Measurements from ENCODE around the gene PIP4K2B.
"Not testable (repeated sequence)": the region's sequence is repeated elsewhere in the genome, so short reads cannot be mapped to it uniquely, and the experiment has no call there.

The PIP4K2B gene

GRCh38 chr17:38799501-38800236 lies at the start of gene PIP4K2B:
Gene PIP4K2B, minus strand, starts transcription at chr17:38799556. Its CDS starts 132 bp downstream, at chr17:38799424.
- DNase-seq = peak; percentile 97

- DNase-seq = no peak
Observed at GRCh38 chr17:38848557-38848891, 49.2 kb upstream of the PIP4K2B start.

DNA sequence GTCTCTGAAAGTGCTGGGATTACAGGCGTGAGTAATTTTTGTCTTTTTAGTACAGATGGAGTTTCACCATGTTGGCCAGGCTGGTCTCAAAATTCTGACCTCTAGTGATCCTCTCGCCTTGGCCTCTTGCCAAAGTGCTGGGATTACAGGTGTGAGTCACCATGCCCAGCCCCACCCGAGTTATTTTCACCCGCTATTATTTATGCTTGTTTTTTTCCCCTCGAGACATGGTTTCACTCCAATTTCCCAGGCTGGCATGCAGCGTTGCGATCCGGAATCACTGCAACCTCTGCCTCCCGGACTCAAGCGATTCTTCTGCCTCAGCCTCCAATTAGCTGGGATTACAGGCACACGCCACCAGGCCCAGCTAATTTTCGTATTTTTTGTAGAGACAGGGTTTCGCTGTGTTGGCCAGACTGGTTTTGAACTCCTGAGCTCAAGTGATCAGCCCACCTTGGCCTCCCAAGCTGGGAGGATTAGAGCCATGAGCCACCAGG lies 45.0 kb upstream of the PIP4K2B start:
- no peak for DNase-seq

DNA sequence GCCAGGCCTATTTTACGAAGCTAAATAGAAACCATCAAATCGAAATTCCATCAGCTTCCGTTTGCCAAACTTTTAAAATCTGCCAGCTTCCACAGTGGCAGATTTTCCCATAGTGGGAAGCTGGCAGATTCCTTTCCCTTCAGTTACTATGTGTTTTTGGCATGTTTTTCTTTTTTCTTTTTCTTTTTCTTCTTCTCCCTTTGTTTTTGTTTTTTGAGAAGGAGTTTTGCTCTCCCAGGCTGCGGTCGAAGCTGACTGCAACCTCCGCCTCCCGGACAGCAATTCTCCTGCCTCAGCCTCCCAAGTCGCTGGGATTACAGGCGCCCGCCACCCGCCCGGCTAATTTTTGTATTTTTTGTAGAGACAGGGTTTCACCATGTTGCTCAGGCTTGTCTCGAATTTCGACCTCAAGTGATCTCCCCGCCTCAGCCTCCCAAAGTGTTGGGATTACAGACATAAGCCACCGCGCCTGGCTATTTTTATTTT lies 26.4 kb upstream of the PIP4K2B start:
- no peak for DNase-seq

DNA sequence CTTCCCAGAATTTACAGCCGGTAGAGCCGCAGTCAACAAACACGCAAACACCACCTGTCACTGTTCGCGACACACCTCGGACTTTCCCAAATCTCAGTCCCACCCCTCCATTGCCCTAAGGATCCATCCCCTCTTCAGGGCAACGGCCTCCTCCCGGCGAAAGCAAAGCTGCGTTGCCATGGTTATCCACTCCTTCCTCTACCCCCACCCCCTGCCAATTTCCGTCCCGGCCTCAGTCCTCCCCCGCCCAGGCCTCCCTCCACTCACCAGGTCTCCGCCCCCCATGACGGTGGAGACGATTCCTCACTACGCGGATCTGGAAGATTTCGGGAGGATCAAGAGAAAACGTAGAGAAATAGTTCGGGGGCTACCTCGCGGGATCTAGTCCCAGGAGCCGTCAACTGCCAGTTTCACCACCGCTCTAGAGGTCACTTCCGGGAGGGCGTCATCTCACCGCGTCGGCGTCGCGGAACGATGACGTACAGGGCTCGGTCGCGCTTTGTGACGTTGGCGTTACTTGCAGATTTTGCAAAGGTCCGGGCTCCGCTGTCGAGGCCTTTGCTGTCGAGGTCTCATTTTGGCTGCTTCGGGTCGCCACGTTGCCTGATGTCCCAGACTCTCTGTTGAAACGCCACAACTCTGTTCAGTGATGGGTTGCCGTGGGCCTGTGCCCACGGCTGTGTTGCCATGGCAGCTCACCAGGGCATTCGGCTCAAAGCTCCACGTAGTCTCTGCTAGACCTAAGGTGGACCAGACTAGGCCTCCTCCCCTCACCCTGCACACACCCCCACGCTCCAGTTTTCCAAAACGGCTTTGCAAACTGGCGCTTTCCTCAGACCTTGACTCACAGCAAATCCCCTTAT lies 25.8 kb upstream of the PIP4K2B start, which contains the start of gene CWC25:
Gene CWC25, minus strand, starts transcription at position 423 of the 863 bp plus-strand sequence. Its CDS starts 138 bp downstream, at position 285.
- peak; percentile 98 for DNase-seq

DNA sequence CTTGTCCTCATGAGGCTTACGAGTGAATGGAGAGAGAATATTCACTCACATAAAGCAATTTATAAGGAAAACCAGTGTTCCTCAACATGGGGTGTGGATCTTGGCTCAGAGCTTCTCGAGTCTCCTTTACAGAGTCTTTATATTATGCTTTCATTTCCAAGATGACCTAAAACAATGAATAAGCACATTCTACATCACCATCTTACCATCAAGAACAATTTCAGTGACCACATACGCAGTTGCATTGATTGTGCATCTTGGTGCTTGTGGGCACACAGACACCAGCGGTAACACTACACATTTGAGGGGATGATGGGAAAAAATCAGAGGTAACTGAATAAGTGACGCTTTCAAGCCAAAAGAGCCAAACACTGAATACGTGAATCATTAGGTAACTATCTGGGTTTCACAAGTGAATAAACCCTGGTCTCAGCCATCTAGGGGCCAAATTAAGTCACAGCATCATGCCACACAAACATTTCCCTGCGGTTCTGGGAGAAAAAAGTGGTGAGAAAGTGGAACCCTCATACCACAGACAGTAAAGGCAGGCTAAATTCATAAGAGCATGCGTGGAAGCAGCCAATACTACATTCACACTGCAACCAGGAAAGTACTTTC lies 16.3 kb upstream of the PIP4K2B start:
- DNase-seq = no peak

DNA sequence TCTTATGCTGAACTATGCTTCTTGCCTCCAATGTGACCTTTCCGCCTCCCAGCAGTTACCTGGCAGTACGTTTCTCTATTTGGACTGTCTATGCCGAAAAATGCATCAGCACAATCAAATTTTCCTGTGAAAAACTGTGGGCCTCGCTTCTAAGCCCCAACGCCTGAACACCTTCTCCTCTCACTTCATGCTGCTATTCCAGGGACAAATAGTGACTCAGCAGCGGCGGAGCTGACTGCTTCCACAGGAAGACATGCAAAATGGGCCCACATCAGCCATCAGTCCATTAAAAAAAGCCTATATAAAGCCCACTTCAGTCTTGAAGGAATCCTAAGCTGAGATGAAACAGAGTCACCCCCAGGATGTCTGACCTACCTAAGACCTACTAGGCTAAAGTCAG lies 10.5 kb upstream of the PIP4K2B start:
- DNase-seq = no peak

DNA sequence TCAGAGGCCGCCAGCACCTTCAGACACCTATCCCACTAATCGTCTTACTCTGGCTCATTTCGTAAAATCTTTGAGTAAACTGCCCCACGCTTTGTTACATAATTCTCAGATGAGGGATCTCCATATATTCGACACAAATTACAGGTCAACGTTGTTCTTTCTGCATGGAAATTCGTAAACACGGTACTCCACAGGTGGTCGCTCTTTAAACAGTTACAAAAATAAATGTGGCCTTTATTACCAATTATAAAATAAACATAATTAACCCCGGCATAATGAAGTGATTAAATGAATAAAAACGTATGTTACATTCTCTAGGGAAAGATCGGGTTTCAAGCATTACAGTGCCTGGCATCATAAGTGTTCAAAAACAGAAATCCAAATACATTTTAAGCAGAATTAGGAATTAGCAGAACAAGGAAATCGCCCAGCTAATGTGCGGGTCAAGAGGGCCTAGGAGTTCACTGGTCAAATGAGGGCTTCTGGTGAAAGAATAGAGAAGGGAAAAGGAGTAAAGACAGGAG lies 943 bp upstream of the PIP4K2B start:
- DNase-seq = no peak

- DNase-seq = peak; percentile 65
Observed at GRCh38 chr17:38798614-38799500, 499 bp downstream of the PIP4K2B start.

DNA sequence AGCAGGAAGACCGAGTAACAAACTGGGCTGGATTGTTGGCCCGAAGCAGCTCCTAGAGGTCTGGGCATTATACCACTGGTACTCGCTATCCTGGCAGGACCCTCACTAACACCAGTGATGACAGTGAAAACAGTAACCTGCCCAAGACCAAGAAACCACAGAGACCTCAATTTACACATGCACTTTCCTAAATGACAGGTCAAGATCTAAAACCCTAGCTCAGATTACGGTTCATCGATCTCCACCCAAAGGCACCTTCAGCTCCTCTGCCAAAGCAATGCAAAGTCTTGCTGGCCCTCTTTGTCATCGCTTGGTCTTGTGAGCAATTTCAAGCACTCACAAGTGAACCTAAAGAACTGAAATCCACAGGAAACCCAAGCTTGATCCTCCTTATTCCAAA lies 1.5 kb downstream of the PIP4K2B start:
- no peak for DNase-seq

DNA sequence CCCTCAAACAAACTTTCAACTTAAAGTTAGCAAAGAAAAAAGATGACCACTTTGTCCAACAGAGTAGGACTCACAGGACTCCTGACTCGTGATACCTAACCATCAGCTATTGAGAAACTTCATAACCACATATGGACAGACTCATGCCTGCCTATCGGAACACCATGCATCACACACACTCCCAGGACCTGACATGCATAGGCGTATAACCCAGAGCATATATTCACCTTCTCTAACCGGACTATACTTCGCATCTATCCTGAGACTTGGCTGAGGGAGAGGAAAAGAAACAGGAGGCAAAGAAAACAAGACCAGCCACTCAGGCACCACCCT lies 2.2 kb downstream of the PIP4K2B start:
- no peak for DNase-seq

DNA sequence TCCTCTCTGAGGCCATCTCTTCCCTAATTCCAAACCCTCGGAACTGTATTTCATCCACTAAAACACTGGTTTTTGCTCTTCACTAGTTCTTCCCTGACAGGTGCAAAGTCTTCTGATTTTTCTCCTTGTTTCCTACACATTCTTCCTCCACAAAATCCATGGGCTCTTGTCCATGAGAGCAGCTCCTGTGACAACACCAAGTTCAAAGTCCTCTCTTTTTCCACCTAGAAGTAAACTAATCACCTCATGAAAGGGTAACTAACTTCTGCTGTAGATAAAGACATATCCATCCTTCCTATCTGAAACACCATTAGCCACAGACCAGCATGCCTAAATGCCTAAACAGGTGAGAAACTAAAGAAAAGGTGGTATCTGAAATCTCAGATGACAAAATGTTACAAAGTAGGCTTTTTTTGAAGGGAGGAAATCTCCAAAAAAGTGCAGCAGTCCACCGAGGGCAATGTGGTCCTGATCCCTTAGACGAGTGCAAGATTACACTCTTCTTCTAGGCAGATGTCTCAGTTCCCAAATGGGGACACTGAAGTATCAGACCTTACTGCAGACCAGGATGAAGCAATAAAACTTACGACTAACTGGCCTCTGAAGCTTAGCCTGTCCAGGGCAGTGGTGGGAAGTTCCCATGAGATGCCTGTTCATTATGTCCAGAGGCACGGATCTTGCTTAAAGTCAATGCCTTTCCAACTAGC lies 2.8 kb downstream of the PIP4K2B start:
- DNase-seq = no peak

- no peak for DNase-seq
Observed at GRCh38 chr17:38794221-38794620, 5.1 kb downstream of the PIP4K2B start.

GRCh38 chr17:38791162-38791561 lies 8.2 kb downstream of the PIP4K2B start:
- DNase-seq = no peak

GRCh38 chr17:38790148-38790707 lies 9.1 kb downstream of the PIP4K2B start:
- DNase-seq = not testable (repeated sequence)

DNA sequence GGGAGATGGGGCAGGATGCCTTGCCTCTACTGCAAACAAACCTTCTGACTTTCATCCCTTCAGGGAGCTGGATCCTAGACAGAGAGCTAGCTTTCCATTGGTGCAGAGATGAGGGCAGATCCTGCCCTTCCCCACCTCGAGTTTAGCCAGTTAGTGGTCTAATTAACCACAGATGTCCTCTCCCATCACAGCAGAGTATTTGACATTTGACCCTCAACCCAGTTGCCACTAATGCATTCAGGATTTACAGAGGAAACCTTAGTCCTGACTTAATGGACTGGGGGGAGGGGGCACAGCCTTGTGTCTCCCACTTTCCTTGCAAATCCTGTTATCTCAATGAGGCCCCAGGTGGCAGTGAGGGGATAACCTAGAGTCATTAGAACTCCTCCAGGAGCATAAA lies 10.2 kb downstream of the PIP4K2B start:
- DNase-seq = no peak

- not testable (repeated sequence) for DNase-seq
Observed at GRCh38 chr17:38787999-38788398, 11.4 kb downstream of the PIP4K2B start.

DNA sequence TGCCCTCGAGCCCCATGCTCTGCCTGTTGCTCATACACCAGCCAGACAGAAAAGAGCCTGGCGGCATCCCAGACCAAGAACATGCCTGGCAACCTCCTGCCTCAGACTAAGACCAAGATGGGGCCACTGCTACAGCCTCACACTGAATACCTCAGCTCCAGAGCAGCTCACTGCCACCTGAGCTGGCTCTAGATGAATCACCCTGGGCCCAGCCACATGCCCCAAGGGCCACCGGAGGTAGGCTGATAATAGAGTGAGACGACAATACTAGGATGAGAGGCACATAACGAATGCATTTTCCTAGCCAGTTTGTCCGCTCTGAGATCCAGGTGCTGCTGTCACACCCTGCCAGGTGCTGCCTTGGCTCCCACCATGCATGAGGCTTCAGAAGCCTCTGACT lies 13.0 kb downstream of the PIP4K2B start:
- DNase-seq = no peak

- no peak for DNase-seq
Observed at GRCh38 chr17:38783227-38783626, 16.1 kb downstream of the PIP4K2B start.

GRCh38 chr17:38779965-38780752 lies 19.2 kb downstream of the PIP4K2B start:
- no peak for DNase-seq
